Pancreas (tissue), 10 donors: ENCODE results near the gene TBC1D14. TPM values are rescaled to one million over a fixed set of nuclear protein-coding genes. Genes with fewer than 3 reads are reported as not detected.
"Not testable (repeated sequence)": the region's sequence is repeated elsewhere in the genome, so short reads cannot be mapped to it uniquely, and the experiment has no call there.

Source experiments
- ATAC-seq, 4 donors: fragments of 200-7000 bp; cut with Tn5 transposase; one replicate each; pipeline versions ENCODE4 v1.8.0 to v1.9.1; 2020; ENCODE audit warnings: mild to moderate bottlenecking in 4 of 4, moderate library complexity in 4 of 4
- DNase-seq, 6 donors: peaks; one replicate each; pipeline ENCODE4 v3.0.0-alpha.2; 2020
- FAIRE-seq: peaks from 2 replicates; lab custom pipeline; 2012; peaks lifted over from hg19 to GRCh38; lab: Jason Lieb, UNC
- H3K27ac ChIP-seq, 4 donors: fragments of 200-600 bp; sonication (generic); 1 replicate in 3 of 4; 2 replicates in 1 of 4; pipeline versions ENCODE4 v1.5.0 to v1.8.0; 2020
- H3K27me3 ChIP-seq, 4 donors: fragments of 200-600 bp; one replicate each; pipeline ENCODE4 v1.8.0; 2021
- H3K36me3 ChIP-seq, 3 donors: fragments of 200-600 bp; sonication (generic) in 1 of 3; one replicate each; pipeline versions ENCODE4 v1.5.0 to v1.8.0; 2020 to 2021
- H3K4me1 ChIP-seq, 3 donors: fragments of 200-600 bp; one replicate each; pipeline ENCODE4 v1.8.0; 2021
- H3K4me3 ChIP-seq, 4 donors: fragments of 200-600 bp; sonication (generic) in 2 of 4; one replicate each; pipeline versions ENCODE4 v1.5.0 to v1.8.0; 2020 to 2021
- H3K9me3 ChIP-seq, 4 donors: fragments of 200-600 bp; one replicate each; pipeline ENCODE4 v1.8.0; 2021
- CTCF ChIP-seq, 4 donors: fragments of 200-600 bp; sonication (generic) in 3 of 4; IDR thresholded peaks; one replicate each; pipeline versions ENCODE4 v1.5.0 to v1.8.0; 2021; ENCODE audit warnings: antibody characterized with exemption in 4 of 4
- WGBS, 2 donors: extraction: QIAGEN DNeasy Blood & Tissue Kit; methylation state at CpG; one replicate each; pipeline ENCODE4 v1.1.7; 2013; 5-methylcytosine and 5-hydroxymethylcytosine counted together
- intact Hi-C, 3 donors: fragments of 100-400 bp; cut with DNase I; formaldehyde crosslinking; loops; one replicate each; pipeline versions ENCODE4 v1.11.1 to v1.14.2; 2022
- polyA plus RNA-seq, 2 donors: library from polyadenylated mRNA; stranded (reverse); fragments of 200-250 nt; gene quantifications; one replicate each; pipeline ENCODE4 v1.2.3, GENCODE V29; 2013
- total RNA-seq, 6 donors: library from RNA; stranded (reverse); fragmentation: NEBNext Ultra II Directional in 4 of 6; extraction: Animal tissue kit (Norgen Biotek cat#: 25700) in 4 of 6; gene quantifications; one replicate each; pipeline versions ENCODE4 v1.2.1 to v1.2.4, GENCODE V29; 2021 to 2023
- donor health status: healthy with polysubstance abuse.
- donor health status: DM: no; HTN: no; CAD: no; lungs with moderate emphysema.
- donor health status: DM: no; HTN: no; CAD: no.
- donor health status: control.
- donor health status: control.
- donor health status: Bipolar disorder and iron deficiency.
- donor health status: DM: yes; HTN: yes; CAD: no.
- donor health status: DM: no; HTN: no; CAD: no.
- donor health status: DM: no; HTN: no; CAD: no.
- donor health status: DM: yes; HTN: yes; CAD: no.

TBC1D14 gene
- total and polyA plus RNA-seq, 8 donors = 8.9 to 23.9 (median 14.8) TPM

DNA sequence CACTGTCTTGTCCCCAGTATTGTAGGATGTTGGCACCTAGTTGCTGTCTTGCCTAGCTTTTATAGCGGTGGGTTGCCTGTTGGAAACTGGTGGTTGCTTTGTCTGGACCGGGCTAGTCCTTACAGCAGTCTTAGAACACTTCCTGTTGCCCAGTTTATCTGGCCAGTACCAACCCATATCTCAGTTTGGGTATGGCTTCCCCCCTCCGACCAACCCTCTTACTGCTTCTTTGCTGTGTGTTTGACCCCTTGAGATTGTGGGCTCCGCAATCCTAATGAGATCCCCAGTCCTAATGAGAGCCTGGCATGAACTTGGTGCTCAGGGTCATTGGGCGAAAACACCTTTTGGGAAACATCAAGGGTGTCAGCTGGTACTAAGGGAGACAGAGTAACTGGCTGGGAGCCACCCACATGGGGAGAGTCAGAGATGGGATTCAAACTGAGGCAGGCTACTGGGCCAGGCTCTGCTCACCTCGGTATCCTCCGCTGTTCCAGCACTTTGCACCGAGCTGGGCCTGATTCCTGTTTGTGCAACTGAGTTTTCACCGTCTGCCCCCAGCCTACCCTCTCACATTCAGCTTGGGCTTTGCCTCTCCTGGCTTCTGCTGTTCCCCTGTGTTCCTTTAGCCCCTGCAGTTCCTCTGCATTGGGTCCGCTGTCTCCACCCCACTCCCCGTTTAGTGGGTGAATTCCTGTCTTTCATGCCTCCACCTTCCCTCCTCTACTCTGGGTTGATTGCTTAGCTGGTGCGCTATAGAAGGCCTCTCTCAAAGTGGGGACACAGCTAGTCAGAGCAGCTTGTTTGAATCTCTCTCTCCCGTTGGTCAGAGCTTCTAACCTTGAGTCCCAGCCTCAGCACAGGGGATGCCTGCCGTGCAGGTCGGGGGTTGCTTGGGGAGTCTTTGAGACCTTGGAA is 1.6 kb downstream of the TBC1D14 start:
- Histone ChIP-seq H3K36me3 (no peaks in the 10 kb centered on the region), H3K27me3 (no peaks in the 10 kb centered on the region), H3K4me1 (peaks cover 4 to 16% (median 5%) of the 10 kb centered on the region in 3 donors), H3K4me3 (peak overlapping the region in 2 of 4 donors; percentile 80 to 85), H3K27ac (no peak overlapping the region), H3K9me3 (no peaks in the 10 kb centered on the region)
- 84 to 87% methylated on average over 15 of the region's 15 CpGs for WGBS, 2 donors
- ATAC-seq (no peak), DNase-seq (peak in 1 of 6 donors; percentile 32), FAIRE-seq (no peak)
- no peak for TF ChIP-seq CTCF (IDR thresholded peaks at IDR 0.05)
- intact Hi-C loops = no loop called here

GRCh38 chr4:6911917-6912316 is 2.3 kb downstream of the TBC1D14 start:
- intact Hi-C loops, H3K36me3 ChIP-seq, H3K27ac ChIP-seq, ATAC-seq, H3K9me3 ChIP-seq, FAIRE-seq, H3K4me3 ChIP-seq, H3K27me3 ChIP-seq: not testable (repeated sequence)
- DNase-seq = peak in 1 of 6 donors; percentile 3
- peaks cover 4 to 19% (median 7%) of the 10 kb centered on the region in 3 donors for H3K4me1 ChIP-seq
- 85 to 87% methylated on average over 10 of the region's 10 CpGs for WGBS, 2 donors

GRCh38 chr4:6912441-6912840 is 2.8 kb downstream of the TBC1D14 start:
- no peak for FAIRE-seq
- Histone ChIP-seq H3K27me3 (no peaks in the 10 kb centered on the region), H3K27ac (no peak overlapping the region), H3K9me3 (no peaks in the 10 kb centered on the region), H3K4me1 (peaks cover 4 to 24% (median 12%) of the 10 kb centered on the region in 3 donors), H3K4me3 (no peak overlapping the region), H3K36me3 (no peaks in the 10 kb centered on the region)
- 54 to 57% methylated on average over 4 of the region's 4 CpGs for WGBS, 2 donors
- intact Hi-C loops = no loop called here
- no peak for ATAC-seq
- peak in 1 of 6 donors; percentile 6 for DNase-seq
- TF ChIP-seq CTCF (IDR thresholded peaks at IDR 0.05) = no peak

- 78 to 88% methylated on average over 6 of the region's 6 CpGs for WGBS, 2 donors
- Histone ChIP-seq H3K9me3 (no peaks in the 10 kb centered on the region), H3K4me1 (peaks cover 4 to 24% (median 17%) of the 10 kb centered on the region in 3 donors), H3K27me3 (no peaks in the 10 kb centered on the region), H3K4me3 (no peak overlapping the region), H3K27ac (no peak overlapping the region), H3K36me3 (no peaks in the 10 kb centered on the region)
- ATAC-seq (no peak), DNase-seq (no peak), FAIRE-seq (no peak)
- intact Hi-C loops = no loop called here
- no peak for TF ChIP-seq CTCF (IDR thresholded peaks at IDR 0.05)
Measured at GRCh38 chr4:6913350-6913905, 3.8 kb downstream of the TBC1D14 start.

DNA sequence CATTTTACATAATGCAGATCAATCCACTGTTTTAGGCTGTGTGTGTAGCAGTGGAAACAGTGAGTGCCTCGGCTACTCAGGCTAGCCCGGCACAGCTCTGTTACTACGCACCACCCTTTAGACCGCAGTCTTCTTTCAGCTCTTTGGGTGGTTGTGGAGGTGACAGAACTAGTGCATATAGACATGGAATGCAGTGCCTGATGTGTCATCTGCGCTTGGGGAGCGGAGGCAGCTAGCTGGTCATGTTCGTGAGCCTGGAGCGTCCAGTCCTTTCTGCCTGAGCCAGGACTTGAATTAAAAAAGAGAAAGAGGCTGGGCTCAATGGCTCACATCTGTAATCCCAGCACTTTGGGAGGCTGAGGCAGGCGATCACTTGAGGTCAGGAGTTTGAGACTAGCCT is 4.8 kb downstream of the TBC1D14 start:
- TF ChIP-seq CTCF (IDR thresholded peaks at IDR 0.05) = no peak
- H3K9me3 ChIP-seq = no peaks in the 10 kb centered on the region
- H3K4me1 ChIP-seq = peaks cover 0 to 24% (median 16%) of the 10 kb centered on the region in 3 donors
- H3K4me3 ChIP-seq = no peak overlapping the region
- WGBS, 2 donors = 86 to 88% methylated on average over 9 of the region's 9 CpGs
- no peak for FAIRE-seq
- no peaks in the 10 kb centered on the region for H3K36me3 ChIP-seq
- peak in 1 of 6 donors; percentile 13 for DNase-seq
- no peak for ATAC-seq
- H3K27ac ChIP-seq = no peak overlapping the region
- no peaks in the 10 kb centered on the region for H3K27me3 ChIP-seq
- intact Hi-C loops = no loop called here
